Bronchial epithelial cell (primary cell): ENCODE results near the gene EPHA6. TPM values are rescaled to one million over a fixed set of nuclear protein-coding genes. Genes with fewer than 3 reads are reported as not detected.
"Not testable (repeated sequence)": the region's sequence is repeated elsewhere in the genome, so short reads cannot be mapped to it uniquely, and the experiment has no call there.

Experiments
- DNase-seq: peaks from one replicate; pipeline ENCODE4 v3.0.0-alpha.2; 2010; ENCODE audit warnings: low read depth
- FAIRE-seq: peaks from 2 replicates; lab custom pipeline; 2011; peaks lifted over from hg19 to GRCh38; lab: Jason Lieb, UNC
- H3K27me3 ChIP-seq: 2 replicates; pipeline ENCODE4 v1.5.1; 2011; ENCODE audit warnings: low read length; ENCODE audit not compliant: control insufficient read depth, insufficient read depth
- H3K36me3 ChIP-seq: 2 replicates; pipeline ENCODE4 v1.5.1; 2011; ENCODE audit warnings: low read length; ENCODE audit not compliant: control insufficient read depth, insufficient read depth
- H3K4me3 ChIP-seq: 2 replicates; pipeline ENCODE4 v1.5.1; 2011; ENCODE audit warnings: mild to moderate bottlenecking, low read depth, low read length, control low read depth
- total RNA-seq: library from RNA; depleted of rRNA; stranded (reverse); fragments of >200 nt; gene quantifications from 2 replicates; pipeline ENCODE4 v1.2.1, GENCODE V29; 2014
- TF ChIP-seq, protein P1 (sequence below): IDR thresholded peaks from 2 replicates; pipeline ENCODE4 v1.5.1; 2011; ENCODE audit warnings: mild to moderate bottlenecking, moderate library complexity, low read length, control low read depth, inconsistent platforms; ENCODE audit not compliant: insufficient read depth, severe bottlenecking

EPHA6 gene
- total RNA-seq, 1 donor from 2014 or later, result 0.26 TPM

DNA sequence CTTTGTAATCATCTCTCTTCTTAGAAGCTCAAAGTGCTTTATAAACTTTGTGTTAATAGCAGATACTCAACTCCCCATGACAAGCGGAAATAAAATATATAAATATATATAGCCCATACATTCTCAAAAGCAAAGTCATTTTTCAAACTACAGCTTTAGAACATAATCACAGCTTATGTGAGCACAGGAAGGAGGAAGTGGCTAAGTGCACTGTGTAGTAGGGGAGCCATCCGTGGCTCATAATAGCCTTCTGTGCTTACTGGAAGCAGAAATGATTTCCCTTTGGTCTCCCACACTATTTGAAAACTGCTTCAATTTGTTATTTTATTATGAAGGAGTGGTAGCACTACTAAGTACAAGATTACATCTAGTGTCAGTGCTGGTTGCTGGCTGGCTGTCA, 798.7 kb downstream of the EPHA6 start:
- TF ChIP-seq, protein P1, sequence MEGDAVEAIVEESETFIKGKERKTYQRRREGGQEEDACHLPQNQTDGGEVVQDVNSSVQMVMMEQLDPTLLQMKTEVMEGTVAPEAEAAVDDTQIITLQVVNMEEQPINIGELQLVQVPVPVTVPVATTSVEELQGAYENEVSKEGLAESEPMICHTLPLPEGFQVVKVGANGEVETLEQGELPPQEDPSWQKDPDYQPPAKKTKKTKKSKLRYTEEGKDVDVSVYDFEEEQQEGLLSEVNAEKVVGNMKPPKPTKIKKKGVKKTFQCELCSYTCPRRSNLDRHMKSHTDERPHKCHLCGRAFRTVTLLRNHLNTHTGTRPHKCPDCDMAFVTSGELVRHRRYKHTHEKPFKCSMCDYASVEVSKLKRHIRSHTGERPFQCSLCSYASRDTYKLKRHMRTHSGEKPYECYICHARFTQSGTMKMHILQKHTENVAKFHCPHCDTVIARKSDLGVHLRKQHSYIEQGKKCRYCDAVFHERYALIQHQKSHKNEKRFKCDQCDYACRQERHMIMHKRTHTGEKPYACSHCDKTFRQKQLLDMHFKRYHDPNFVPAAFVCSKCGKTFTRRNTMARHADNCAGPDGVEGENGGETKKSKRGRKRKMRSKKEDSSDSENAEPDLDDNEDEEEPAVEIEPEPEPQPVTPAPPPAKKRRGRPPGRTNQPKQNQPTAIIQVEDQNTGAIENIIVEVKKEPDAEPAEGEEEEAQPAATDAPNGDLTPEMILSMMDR, result no peak
- Histone ChIP-seq H3K36me3 (no peaks in the 10 kb centered on the region), H3K4me3 (no peak overlapping the region), H3K27me3 (no peaks in the 10 kb centered on the region)
- FAIRE-seq (no peak), DNase-seq (no peak)

DNA sequence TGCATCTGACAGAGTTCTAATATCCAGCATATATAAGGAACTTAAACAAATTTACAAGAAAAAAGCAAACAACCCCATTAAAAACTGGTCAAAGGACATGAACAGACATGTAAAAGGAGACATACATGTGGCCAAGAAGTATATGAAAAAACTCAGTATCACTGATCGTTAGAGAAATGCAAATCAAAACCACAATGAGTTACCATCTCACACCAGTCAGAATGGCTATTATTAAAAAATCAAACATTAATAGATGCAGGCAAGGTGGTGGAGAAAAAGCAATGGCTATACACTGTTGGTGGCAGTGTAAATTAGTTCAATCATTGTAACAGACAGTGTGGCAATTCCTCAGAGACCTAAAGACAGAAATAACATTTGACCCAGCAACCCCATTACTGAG, 806.1 kb downstream of the EPHA6 start:
- not testable (repeated sequence) for DNase-seq, H3K36me3 ChIP-seq, H3K27me3 ChIP-seq, FAIRE-seq, H3K4me3 ChIP-seq

DNA sequence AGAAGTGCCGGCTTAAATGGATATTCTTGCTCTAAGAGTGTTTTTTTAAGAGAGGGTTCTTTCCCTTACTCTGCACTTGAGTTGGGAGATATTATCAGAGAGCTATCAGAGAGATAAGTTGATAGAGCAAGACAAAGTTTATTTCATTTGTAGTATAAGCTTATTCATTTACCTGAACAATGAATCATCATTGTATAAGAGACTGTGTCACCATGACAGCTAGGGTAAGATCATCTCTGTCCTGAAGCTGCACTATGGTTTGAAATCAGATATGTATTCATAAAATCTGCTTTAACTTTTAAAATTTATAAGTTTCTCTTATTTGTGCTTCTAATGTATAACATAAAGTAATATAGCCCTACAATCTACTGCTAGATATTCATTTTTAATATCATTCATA, 822.1 kb downstream of the EPHA6 start:
- TF ChIP-seq, protein P1, result no peak
- Histone ChIP-seq H3K4me3 (no peak overlapping the region), H3K27me3 (no peaks in the 10 kb centered on the region), H3K36me3 (no peaks in the 10 kb centered on the region)
- FAIRE-seq (no peak), DNase-seq (peak; percentile 15)

GRCh38 chr3:97646932-97647331, 832.5 kb downstream of the EPHA6 start:
- TF ChIP-seq, protein P1, result no peak
- no peak for FAIRE-seq

DNA sequence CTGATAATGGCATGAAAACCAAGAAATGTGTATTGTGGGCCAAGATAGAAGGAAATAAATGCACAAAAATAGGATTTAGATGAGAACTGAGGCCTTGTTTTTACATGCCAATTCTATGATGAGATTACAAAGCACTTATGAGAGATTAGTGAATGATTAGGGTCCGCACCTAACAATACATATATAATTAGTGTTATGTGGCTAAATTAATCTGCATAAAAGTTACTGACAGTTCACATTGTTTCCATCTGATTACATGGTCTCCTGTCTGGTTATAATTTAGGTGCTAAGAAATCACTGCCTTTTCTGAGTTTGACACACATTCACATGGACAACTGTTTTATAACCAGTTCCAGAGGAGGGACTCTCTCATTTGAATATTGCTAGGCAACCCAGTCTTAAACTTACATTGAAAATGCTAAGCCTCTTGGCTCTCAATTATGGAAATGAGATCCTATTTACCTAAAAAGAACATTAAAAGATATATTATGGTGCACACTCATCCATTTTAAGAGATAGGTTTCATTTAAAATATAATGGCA, 833.1 kb downstream of the EPHA6 start:
- TF ChIP-seq, protein P1, result no peak
- H3K4me3 ChIP-seq, result no peak overlapping the region
- no peaks in the 10 kb centered on the region for H3K36me3 ChIP-seq
- no peaks in the 10 kb centered on the region for H3K27me3 ChIP-seq
- FAIRE-seq (no peak), DNase-seq (no peak)

More at GRCh38 chr3:97646932-97647331, 832.5 kb downstream of the EPHA6 start:
- Histone ChIP-seq H3K36me3 (no peaks in the 10 kb centered on the region), H3K4me3 (no peak overlapping the region), H3K27me3 (no peaks in the 10 kb centered on the region)
- DNase-seq, result no peak

GRCh38 chr3:97655971-97656370, 841.6 kb downstream of the EPHA6 start:
- H3K27me3 ChIP-seq, result no peaks in the 10 kb centered on the region
- FAIRE-seq (no peak), DNase-seq (no peak)
- H3K4me3 ChIP-seq, result no peak overlapping the region
- no peaks in the 10 kb centered on the region for H3K36me3 ChIP-seq
- TF ChIP-seq, protein P1, result no peak
